ENCODE data around the gene SLC25A44. TPM values are rescaled to one million over a fixed set of nuclear protein-coding genes. Genes with fewer than 3 reads are reported as not detected.

SLC25A44 gene
- total RNA-seq, 1 donor from 2014 or later, result 25.0 TPM

DNA sequence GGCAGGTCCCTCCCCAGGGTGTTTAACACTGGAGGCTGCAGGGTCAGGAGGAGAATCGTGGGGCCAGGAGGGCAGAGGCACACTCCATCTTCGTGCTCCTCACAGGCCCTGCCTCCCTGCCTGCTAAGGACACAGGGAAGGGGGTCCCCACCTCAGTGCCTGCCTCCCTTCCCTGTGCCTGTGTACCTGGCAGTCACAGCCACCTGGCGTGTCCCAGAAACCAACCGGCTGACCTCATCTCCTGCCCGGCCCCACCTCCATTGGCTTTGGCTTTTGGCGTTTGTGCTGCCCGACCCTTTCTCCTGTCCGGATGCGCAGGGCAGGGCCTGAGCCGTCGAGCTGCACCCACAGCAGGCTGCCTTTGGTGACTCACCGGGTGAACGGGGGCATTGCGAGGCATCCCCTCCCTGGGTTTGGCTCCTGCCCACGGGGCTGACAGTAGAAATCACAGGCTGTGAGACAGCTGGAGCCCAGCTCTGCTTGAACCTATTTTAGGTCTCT, 47.5 kb downstream of the SLC25A44 start:
- no peak for DNase-seq (ENCODE audit: low spot score)

DNA sequence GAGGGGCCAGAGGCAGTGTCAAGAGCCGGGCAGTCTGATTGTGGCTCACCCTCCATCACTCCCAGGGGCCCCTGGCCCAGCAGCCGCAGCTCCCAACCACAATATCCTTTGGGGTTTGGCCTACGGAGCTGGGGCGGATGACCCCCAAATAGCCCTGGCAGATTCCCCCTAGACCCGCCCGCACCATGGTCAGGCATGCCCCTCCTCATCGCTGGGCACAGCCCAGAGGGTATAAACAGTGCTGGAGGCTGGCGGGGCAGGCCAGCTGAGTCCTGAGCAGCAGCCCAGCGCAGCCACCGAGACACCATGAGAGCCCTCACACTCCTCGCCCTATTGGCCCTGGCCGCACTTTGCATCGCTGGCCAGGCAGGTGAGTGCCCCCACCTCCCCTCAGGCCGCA, 48.0 kb downstream of the SLC25A44 start, which contains the start of gene BGLAP:
Gene BGLAP (plus strand): TSS at position 259 of the 400 bp plus-strand sequence. CDS start 48 bp downstream, at position 307.
- no peak for DNase-seq (ENCODE audit: low spot score)

DNA sequence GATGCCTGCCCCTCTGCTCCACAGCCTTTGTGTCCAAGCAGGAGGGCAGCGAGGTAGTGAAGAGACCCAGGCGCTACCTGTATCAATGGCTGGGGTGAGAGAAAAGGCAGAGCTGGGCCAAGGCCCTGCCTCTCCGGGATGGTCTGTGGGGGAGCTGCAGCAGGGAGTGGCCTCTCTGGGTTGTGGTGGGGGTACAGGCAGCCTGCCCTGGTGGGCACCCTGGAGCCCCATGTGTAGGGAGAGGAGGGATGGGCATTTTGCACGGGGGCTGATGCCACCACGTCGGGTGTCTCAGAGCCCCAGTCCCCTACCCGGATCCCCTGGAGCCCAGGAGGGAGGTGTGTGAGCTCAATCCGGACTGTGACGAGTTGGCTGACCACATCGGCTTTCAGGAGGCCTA, 48.8 kb downstream of the SLC25A44 start:
- DNase-seq (ENCODE audit: low spot score), result no peak

DNA sequence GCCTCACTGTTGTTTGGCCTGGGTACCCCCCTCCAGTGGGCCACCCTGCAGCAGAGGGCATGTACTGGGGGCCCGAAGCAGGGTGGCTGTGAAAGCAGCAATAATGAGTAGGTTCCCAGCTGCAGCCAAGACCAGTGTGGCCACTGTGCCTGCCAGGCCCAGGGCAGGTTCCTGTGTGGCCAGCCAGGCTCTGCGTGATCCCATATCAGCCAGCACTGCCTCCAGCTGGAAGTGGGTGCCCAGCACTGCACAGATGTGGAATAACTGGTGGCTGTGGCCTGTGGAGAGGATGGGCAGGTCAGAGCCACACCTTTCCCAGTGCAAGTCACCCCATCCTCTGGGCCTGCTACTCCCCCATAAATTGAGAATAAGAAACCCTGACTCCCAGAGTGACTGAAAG, 50.2 kb downstream of the SLC25A44 start:
- no peak for DNase-seq (ENCODE audit: low spot score)

DNA sequence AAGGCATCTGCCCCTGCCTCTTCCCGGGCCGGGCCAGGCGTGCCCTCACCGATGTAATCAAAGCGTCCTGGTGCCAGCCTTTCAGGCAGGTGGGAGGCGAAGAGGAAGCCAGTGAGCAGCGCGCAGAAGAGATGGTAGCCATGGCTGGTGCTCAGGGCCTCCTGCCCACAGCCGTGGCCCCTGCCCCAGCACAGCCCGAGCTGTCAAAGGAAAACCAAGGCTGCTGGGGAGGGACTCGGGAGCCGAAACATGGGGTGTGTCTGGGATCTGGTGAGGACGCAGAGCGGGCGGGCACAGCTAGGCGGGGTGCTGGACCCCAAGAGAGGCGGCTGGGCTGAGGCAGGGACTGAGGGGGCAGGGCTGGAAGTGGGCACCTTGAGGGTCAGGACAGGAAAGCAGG, 50.8 kb downstream of the SLC25A44 start:
- no peak for DNase-seq (ENCODE audit: low spot score)

DNA sequence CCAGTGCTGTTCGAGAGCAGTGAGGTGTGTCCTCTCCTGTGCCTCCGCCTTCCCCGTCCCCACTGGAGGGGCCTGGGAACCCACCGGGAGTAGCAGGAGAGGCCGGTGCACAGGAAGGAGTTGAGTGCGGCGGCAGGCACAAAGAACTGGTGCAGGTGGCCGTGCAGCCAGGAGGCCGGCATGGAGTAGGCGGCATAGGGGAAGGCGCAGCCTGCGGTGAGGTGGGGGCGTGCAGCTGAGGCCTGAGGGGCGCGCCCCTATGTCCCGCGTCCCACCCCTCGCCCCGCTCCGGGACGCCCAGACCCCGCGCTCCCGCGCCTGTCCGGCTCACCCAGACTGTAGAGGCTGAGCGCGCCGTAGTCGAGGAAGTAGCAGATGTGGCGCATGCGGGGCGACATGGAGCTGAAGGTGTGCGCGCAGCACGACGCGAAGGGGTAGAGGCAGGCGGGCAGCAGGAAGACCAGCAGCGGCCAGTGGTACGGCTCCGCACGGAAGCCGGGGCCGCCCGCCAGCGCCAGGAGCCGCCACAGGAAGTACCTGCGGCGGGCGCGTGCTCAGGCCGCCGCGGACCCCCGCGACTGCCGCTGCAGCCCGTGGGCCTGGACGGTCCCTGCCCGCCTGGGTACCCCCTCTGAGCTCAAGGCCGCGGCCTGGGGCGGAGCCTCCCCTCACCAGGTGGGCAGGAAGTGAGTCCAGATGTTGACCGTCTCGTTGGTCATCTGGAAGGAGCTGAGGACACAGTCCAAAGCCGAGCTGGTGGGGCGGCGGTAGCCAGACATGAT, 51.7 kb downstream of the SLC25A44 start:
- DNase-seq (ENCODE audit: low spot score), result no peak

DNA sequence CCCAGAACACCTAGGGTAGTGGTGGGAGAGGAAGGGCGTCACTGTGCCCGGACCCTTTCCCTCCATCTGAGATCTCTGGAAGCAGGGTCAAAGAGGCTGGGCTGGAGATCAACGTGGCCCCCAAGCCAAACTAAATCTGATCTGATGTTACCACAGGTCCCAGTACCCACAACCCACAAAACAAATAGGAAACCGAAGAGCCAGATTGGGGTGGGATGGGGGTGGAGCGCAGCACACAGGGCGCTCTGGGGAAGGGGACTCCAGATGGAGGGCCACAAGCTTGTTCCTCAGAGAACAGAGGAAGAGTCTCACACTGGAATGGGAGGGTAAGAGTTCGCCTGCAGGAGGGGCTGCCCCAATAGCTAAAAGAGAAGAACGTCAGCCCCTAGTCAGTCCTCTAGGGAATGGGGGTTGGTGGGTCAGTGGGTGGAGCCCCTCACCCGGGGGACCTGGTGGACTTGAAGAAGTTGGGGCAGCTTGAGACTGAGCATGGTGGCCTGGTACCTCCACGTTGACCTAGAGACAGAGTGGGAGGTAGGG, 52.4 kb downstream of the SLC25A44 start:
- DNase-seq (ENCODE audit: low spot score), result no peak

DNA sequence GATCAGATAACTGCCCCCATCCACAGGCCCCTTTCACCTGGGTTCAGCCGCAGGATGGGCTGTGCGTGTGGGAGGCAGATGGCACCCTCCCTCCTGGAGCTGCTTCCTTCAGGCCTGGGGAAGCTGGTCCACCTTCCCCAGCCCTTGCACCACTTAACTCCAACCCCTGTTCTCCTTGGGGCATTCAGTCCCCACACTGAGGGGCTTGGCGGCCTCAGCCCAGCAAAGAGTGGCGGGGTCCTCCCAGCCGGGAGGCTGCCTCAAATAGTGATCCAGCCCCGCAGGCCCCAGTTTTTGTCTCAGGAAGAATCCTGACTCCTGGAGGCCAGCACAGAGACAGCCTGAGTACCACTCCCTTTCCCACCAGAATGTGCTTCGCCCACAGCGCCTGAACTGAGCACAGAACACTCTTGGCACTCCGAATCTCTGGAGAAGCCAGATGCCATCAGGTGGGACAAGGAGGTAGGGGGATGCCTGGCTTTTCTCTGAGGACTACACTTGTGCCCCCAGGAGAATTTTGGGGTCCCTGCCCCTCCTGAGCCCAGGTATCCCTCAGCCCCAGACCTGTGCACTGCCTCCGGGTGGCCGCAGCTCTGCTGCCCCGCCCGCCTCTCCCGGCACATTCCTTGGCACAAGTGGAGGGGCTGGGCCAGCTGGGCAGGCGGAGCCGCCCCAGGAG, 53.0 kb downstream of the SLC25A44 start:
- DNase-seq (ENCODE audit: low spot score), result no peak

DNA sequence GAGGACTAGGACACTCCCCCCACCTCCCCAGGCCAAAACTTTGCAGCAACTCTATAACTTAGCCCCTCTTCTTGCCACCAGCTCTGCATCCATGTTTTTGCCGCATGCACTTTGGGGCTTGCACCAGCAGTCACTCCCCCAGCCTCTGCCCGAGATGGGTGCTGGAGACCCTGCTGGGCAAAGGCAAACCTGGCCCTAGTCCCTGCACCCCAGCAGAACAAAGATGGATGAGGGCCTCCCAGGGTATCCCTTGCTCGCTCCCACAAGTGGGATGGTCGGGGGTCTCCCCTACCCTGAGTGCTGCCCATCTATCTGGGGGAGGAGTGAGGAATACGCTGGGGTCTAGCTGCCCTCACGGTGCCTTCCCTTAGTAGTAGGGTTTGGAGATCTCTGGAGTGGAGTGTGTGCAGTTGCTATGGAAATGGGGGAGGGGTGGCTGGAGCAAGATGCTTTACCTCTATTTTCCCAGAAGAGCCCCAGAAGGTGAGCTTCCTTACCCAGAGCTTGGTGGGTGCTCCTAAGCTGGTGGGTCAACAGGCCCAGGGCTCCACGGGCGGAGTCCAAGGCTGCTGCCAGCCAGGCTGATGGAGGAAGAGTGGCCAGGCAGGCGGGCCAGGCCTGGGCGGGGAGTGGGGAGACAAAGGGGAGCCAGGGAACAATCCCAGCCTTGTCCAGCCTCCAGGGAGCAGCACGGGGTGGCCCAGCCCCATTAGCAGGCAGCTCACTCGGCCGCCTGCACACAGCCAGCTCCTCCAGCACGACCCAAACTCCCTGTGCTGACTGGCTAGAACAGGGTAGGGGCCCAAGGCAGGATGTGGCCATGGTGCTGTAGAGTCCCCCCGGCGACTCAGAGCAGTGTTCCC, 53.8 kb downstream of the SLC25A44 start, which contains the start of gene PAQR6:
Gene PAQR6 (minus strand): TSS at position 597 of the 863 bp plus-strand sequence. CDS start 1,325 bp downstream, outside the sequence.
- DNase-seq (ENCODE audit: low spot score), result peak; percentile 43

DNA sequence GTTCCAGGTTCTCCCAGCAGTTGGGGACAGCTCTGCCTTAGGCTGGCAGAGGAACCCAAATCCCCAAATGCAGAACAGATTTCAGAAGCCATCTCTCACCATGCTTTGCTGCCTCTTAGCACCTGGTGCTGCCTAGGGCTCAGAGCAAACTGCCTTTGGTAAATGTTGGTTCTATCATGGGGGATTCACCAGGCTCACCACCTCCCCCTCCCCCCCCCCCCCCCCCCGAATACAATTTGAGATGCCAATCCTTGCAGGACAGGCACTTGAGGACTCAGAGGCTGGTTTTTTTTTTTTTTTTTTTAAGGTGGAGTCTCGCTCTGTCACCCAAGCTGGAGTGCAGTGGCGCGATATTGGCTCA, 54.4 kb downstream of the SLC25A44 start:
- no peak for DNase-seq (ENCODE audit: low spot score)

DNA sequence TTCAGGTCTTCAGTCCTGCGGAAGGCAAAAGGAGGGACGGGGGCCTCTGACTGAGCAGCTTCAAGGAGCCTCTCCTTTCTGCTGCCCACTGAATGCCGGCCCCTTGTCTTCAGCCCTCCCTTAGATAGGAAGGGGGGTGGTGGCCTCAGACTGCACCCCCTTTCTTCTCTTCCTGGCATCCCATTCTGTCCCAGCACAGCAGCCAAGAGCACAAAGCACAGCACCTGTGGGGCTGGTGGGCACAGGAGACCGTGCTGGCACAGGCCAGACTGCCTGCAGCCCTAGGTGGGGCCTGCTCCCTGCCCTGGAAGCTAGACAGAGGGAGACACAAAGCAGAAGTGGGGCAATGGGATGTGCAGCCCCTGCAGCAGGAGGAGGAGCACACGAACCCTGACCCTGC, 55.7 kb downstream of the SLC25A44 start:
- no peak for DNase-seq (ENCODE audit: low spot score)

DNA sequence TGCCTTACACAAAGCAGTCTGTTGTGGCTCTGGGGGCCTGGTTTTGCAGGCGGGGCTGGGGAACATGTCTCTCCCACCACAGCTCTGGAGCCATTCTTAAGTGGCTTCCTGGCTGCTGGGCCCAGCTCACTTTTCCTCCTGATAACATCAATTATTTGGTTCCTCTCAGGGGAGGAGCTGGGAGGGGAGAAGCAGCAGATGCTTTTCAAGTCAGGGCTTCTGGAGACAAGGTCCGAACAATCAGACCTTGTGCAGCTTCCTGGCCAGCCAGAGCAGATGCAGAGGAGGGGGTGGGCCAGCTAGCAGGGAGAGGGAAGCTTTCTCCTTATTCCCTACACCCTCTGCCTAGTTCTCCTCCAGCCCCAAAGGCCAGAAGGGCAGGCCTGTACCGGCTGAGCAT, 57.6 kb downstream of the SLC25A44 start:
- no peak for DNase-seq (ENCODE audit: low spot score)

DNA sequence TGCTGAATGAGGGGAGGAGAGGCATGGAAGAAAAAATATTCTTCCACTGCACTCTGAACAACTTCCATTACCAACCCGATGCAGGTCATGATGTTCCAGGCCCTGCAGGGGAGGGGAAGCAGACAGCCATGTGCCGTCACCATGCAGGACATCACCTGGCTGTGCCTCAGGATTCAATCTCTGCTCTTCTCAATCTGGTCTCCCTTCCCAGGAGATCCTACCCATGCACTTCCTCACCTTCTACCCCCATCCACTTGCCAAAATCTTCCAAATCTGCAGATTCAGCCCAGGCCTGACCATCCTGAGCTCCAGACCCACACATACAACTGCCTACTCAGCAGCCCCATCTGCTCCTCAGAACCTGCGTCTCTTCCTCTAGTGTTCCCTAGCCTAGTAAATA, 59.7 kb downstream of the SLC25A44 start:
- no peak for DNase-seq (ENCODE audit: low spot score)

DNA sequence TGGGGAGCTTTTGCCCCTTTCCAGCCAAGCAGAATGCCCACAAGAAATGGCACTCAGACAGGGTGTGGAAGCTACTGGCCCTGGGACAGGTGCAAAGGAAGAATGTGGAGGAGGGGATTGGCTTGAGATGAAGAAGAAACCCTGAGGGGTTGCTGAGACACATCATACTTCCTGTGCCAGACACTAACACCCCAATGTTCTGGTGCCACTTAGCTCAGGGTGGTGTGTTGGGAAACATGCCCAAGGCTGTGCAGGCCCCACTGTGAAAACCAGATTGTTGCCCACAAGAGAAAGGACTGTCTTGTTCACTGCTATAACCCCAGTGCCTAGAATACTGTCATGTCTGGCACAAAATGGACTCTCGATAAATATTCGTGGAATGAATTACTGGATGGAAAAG, 63.8 kb downstream of the SLC25A44 start:
- DNase-seq (ENCODE audit: low spot score), result no peak

DNA sequence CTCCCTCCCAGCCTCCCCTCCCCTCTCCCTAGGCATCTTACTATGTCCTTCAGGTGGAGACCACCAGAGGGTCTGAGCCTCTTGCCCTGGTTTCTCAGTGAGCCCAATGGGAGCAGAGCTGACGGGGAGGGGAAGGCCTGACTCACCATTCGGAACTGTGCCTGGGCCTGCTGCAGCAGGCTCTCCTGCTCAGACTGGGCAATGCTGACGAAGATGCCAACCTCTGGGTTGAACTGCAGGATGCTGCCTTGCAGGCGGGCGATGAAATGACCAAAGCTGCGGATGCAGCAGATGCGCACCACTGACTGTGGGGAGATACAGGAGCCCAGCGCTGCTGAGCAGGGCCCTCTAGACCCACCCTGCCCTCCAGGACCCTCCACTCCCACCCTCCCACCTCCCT, 65.0 kb downstream of the SLC25A44 start:
- DNase-seq (ENCODE audit: low spot score), result no peak

DNA sequence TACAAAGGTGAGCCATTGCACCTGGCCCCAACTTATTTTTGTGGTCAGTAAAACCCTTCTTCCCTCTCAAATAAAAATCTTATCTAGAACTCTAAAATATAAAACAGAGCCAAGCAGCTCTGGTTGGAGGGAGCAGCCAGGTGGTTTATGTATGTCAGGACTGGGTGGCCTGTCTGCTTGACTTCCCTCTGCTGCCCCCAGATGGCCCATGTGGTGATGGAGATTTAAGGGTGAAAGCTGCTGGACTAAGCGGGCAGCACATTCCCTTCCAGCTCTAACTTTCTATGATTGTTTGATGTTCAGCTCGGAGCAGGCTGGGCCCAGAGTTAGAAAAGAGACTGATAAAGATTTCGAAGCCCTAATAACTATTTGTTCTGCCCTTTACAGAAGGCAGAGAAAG, 65.9 kb downstream of the SLC25A44 start:
- no peak for DNase-seq (ENCODE audit: low spot score)

DNA sequence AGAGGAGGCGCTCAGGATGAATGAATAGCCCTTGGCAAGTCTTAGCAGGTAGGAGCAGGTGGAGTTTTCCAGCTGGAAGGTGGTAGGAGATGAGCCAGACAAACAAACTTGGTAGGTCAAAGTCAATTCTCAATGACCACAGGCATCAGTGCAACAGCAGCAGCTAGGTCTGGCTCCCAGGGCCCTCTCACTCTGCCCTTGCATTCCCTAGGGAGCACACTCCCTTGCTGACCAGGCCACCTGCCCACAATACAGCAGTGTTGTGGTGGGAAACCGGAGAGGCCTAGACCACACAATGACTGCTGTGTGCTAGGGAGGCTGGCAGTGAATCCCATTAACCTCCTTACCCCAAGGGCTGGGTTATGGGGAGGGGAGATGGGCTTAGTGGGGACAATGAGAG, 67.0 kb downstream of the SLC25A44 start:
- DNase-seq (ENCODE audit: low spot score), result no peak

Other genes starting within 250 kb of the SLC25A44 start
- 142 TPM for gene ARHGEF2, start 215.6 kb upstream of the SLC25A44 start, total RNA-seq
- 217 TPM for gene SSR2, start 173.2 kb upstream of the SLC25A44 start, total RNA-seq
- 34.1 TPM for gene UBQLN4, start 140.3 kb upstream of the SLC25A44 start, total RNA-seq
- 77.0 TPM for gene LAMTOR2, start 139.3 kb upstream of the SLC25A44 start, total RNA-seq
- 103 TPM for gene RAB25, start 132.9 kb upstream of the SLC25A44 start, total RNA-seq
- 1.4 TPM for gene MEX3A, start 111.6 kb upstream of the SLC25A44 start, total RNA-seq
- 293 TPM for gene LMNA, start 79.4 kb upstream of the SLC25A44 start, total RNA-seq
- 24.4 TPM for gene SEMA4A, start 40.5 kb upstream of the SLC25A44 start, total RNA-seq
- gene PMF1, start 18.9 kb downstream of the SLC25A44 start, total RNA-seq, result 43.4 TPM
- 3.0 TPM for gene BGLAP, start 48.1 kb downstream of the SLC25A44 start, total RNA-seq
- 7.6 TPM for gene PAQR6, start 54.0 kb downstream of the SLC25A44 start, total RNA-seq
- gene SMG5, start 88.7 kb downstream of the SLC25A44 start, total RNA-seq, result 107 TPM
- gene TMEM79, start 90.2 kb downstream of the SLC25A44 start, total RNA-seq, result 9.6 TPM
- gene GLMP, start 101.6 kb downstream of the SLC25A44 start, total RNA-seq, result 67.1 TPM
- not detected for gene VHLL, start 105.2 kb downstream of the SLC25A44 start, total RNA-seq
- gene CCT3, start 144.2 kb downstream of the SLC25A44 start, total RNA-seq, result 202 TPM
- not detected for gene TSACC, start 144.4 kb downstream of the SLC25A44 start, total RNA-seq
- gene RHBG, start 175.1 kb downstream of the SLC25A44 start, total RNA-seq, result 0.29 TPM

Measured in mucosa of gallbladder (tissue), 1 donor.